K562 (cell line): Measurements from ENCODE around the gene ACTN2. TPM values are rescaled to one million over a fixed set of nuclear protein-coding genes. Genes with fewer than 3 reads are reported as not detected.

Experiments used
- BRD9 ChIP-seq: fragments of 450-650 bp; IDR thresholded peaks from 2 replicates; pipeline ENCODE4 v1.6.1; 2018; ENCODE audit warnings: low read depth; ENCODE audit not compliant: partially characterized antibody
- CBX8 ChIP-seq: fragments of 200-600 bp; sonication (generic); IDR thresholded peaks from 2 replicates; pipeline ENCODE4 v1.6.1; 2012; ENCODE audit warnings: borderline replicate concordance, mixed run types, low read depth, mild to moderate bottlenecking, moderate library complexity, mixed read lengths, low read length, control low read depth, inconsistent platforms; ENCODE audit not compliant: poor library complexity, severe bottlenecking; ENCODE audit errors: extremely low read depth
- POLR2AphosphoS5 ChIP-seq: IDR thresholded peaks from 2 replicates; pipeline ENCODE4 v1.6.1; 2011; ENCODE audit warnings: mild to moderate bottlenecking, low read depth, low read length, moderate library complexity; ENCODE audit not compliant: control insufficient read depth, insufficient read depth
- RHOXF2B ChIP-seq: fragments of 250-450 bp; sonication (Bioruptor Pico); conservative IDR thresholded peaks from 2 replicates; pipeline ENCODE4 v1.5.1; 2021
- TOE1 ChIP-seq, 2 experiments: fragments of 450-650 bp in 1 of 2; sonication (generic) in 1 of 2; formaldehyde crosslinking in 1 of 2; IDR thresholded peaks; 2 replicates each; pipeline versions ENCODE4 v1.7.1 to v1.8.0; 2016 to 2022; ENCODE audit warnings: borderline replicate concordance in 2 of 2, mild to moderate bottlenecking in 2 of 2, antibody characterized with exemption in 1 of 2, inconsistent platforms in 1 of 2, low read depth in 1 of 2, missing genetic modification reagents in 1 of 2, moderate library complexity in 1 of 2
- TRIM28 ChIP-seq: fragments of 450-650 bp; IDR thresholded peaks from 2 replicates; pipeline ENCODE4 v1.6.1; 2017
- ZNF143 ChIP-seq: sonication (generic); formaldehyde crosslinking; IDR thresholded peaks from 2 replicates; pipeline ENCODE4 v1.9.0; 2022; ENCODE audit warnings: mild to moderate bottlenecking, missing genetic modification reagents
- polyA plus RNA-seq, 8 experiments: library from polyadenylated mRNA; depleted of rRNA in 4 of 8; stranded (reverse) in 5 of 8; unstranded in 3 of 8; fragments of >200 nt; fragmentation: Nextera tagmentation in 2 of 8; fragmentation: Illumina TruSeq in 1 of 8; extraction: Ambion mirVana in 2 of 8; extraction: Trizol in 1 of 8; gene quantifications; 2 replicates each; pipeline versions ENCODE4 v1.2.1 to v1.2.3, GENCODE V29; 2011 to 2014; ENCODE audit warnings: inconsistent platforms in 1 of 8, missing spikeins in 1 of 8
- total RNA-seq, 7 experiments: library from RNA; depleted of rRNA in 6 of 7; stranded (reverse); fragments of >200 nt in 6 of 7; fragmentation: Illumina TruSeq in 2 of 7; extraction: Trizol in 2 of 7; gene quantifications; 2 replicates each; pipeline versions ENCODE4 v1.2.1 to v1.2.3, GENCODE V29; 2011 to 2021; ENCODE audit warnings: low replicate concordance in 1 of 7
- TF ChIP-seq, protein P1 (sequence below), 2 experiments: fragments of 450-650 bp; formaldehyde crosslinking in 1 of 2; IDR thresholded peaks; 2 replicates each; pipeline versions ENCODE4 v1.4.0 to v1.6.1; 2014 to 2020; ENCODE audit warnings: mild to moderate bottlenecking in 2 of 2, borderline replicate concordance in 1 of 2, low read depth in 1 of 2

The ACTN2 gene
- total and polyA plus RNA-seq, 9 of the 15 experiments (the other 6 are each of a cell fraction or from before 2014, with no cell fraction given): 0.18 to 0.94 (median 0.42) TPM

DNA sequence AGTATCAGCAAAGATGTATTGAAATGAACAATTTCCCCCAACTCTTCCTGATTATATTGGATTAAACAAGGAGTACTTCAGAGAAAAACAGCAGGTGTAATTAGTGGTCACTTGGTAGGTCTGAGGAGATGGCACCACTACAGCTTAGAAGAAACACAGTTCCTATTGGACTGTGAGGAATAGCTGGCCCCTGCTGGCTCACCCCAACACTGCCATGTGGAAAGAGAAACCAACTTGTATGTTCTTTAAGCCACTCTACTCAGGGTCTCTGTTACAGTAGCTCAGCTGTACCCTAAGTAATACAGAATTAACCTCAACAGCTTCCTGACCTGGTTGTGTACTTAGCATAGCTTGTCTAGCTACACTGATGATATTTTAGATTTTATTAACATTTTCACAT, 82.3 kb downstream of the ACTN2 start (continued):
- no peak for TF ChIP-seq TOE1 (IDR thresholded peaks at IDR 0.05; ENCODE audit: borderline replicate concordance)
- TF ChIP-seq TOE1 (CRISPR knock-in tag; IDR thresholded peaks at IDR 0.05; ENCODE audit: borderline replicate concordance, low read depth): no peak
- TF ChIP-seq POLR2AphosphoS5: no peak
- TF ChIP-seq ZNF143 (CRISPR knock-in tag): no peak
- no peak for TF ChIP-seq RHOXF2B (CRISPR knock-in tag)
- TF ChIP-seq BRD9: no peak
- no peak for TF ChIP-seq TRIM28
- no peak for TF ChIP-seq CBX8
- TF ChIP-seq, protein P1, sequence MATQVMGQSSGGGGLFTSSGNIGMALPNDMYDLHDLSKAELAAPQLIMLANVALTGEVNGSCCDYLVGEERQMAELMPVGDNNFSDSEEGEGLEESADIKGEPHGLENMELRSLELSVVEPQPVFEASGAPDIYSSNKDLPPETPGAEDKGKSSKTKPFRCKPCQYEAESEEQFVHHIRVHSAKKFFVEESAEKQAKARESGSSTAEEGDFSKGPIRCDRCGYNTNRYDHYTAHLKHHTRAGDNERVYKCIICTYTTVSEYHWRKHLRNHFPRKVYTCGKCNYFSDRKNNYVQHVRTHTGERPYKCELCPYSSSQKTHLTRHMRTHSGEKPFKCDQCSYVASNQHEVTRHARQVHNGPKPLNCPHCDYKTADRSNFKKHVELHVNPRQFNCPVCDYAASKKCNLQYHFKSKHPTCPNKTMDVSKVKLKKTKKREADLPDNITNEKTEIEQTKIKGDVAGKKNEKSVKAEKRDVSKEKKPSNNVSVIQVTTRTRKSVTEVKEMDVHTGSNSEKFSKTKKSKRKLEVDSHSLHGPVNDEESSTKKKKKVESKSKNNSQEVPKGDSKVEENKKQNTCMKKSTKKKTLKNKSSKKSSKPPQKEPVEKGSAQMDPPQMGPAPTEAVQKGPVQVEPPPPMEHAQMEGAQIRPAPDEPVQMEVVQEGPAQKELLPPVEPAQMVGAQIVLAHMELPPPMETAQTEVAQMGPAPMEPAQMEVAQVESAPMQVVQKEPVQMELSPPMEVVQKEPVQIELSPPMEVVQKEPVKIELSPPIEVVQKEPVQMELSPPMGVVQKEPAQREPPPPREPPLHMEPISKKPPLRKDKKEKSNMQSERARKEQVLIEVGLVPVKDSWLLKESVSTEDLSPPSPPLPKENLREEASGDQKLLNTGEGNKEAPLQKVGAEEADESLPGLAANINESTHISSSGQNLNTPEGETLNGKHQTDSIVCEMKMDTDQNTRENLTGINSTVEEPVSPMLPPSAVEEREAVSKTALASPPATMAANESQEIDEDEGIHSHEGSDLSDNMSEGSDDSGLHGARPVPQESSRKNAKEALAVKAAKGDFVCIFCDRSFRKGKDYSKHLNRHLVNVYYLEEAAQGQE (IDR thresholded peaks at IDR 0.05; ENCODE audit: borderline replicate concordance): no peak
- TF ChIP-seq, protein P1 (CRISPR knock-in tag; IDR thresholded peaks at IDR 0.05; ENCODE audit: low read depth): no peak
